Activated CD4-positive, alpha-beta memory T cell treated with anti-CD3 and anti-CD28 coated beads for 36 hours (primary cell): Measurements from ENCODE around the gene VWCE. TPM values are rescaled to one million over a fixed set of nuclear protein-coding genes. Genes with fewer than 3 reads are reported as not detected.

ENCODE experiments used
- CTCF ChIA-PET: fragments of 350-600 bp; sonication (Branson Sonifier 250); formaldehyde crosslinking; loops from one replicate; lab custom pipeline; 2021; ENCODE audit warnings: antibody characterized with exemption, inconsistent platforms; lab: Charles Lee
- POLR2A ChIA-PET: fragments of 350-600 bp; sonication (Branson Sonifier 250); formaldehyde crosslinking; loops from one replicate; lab custom pipeline; 2021; ENCODE audit warnings: antibody characterized with exemption; lab: Charles Lee
- DNase-seq: peaks from one replicate; pipeline ENCODE4 v3.0.0-alpha.2; 2020
- H3K27ac Mint-ChIP-seq: one replicate; pipeline ENCODE4 v1.8.0; 2021; ENCODE audit warnings: mixed read lengths
- H3K27me3 Mint-ChIP-seq: one replicate; pipeline ENCODE4 v1.8.0; 2021; ENCODE audit warnings: mixed read lengths
- H3K36me3 Mint-ChIP-seq: one replicate; pipeline ENCODE4 v1.8.0; 2021; ENCODE audit warnings: mixed read lengths
- H3K4me1 Mint-ChIP-seq: one replicate; pipeline ENCODE4 v1.8.0; 2021; ENCODE audit warnings: low read depth, mixed read lengths
- H3K4me3 Mint-ChIP-seq: one replicate; pipeline ENCODE4 v1.8.0; 2021; ENCODE audit warnings: mild to moderate bottlenecking, mixed read lengths
- H3K9me3 Mint-ChIP-seq: one replicate; pipeline ENCODE4 v1.8.0; 2021; ENCODE audit warnings: mixed read lengths
- intact Hi-C: fragments of 100-400 bp; cut with micrococcal nuclease; formaldehyde crosslinking; loops from one replicate; pipeline ENCODE4 v1.15.1; 2023
- total RNA-seq, 2 experiments: library from RNA; stranded (reverse); gene quantifications; one replicate each; pipeline ENCODE4 v1.2.3, GENCODE V29; 2021

The VWCE gene
- total RNA-seq, 2 experiments from 2014 or later, result 1.1 to 1.4 TPM

GRCh38 chr11:61298663-61299244 lies 3.6 kb upstream of the VWCE start:
- Mint-ChIP-seq H3K27ac (no peak overlapping the region), H3K36me3 (peaks cover 38% of the 10 kb centered on the region), H3K9me3 (no peaks in the 10 kb centered on the region), H3K27me3 (peaks cover 7% of the 10 kb centered on the region), H3K4me3 (no peak overlapping the region), H3K4me1 (peaks cover 27% of the 10 kb centered on the region)
- ChIA-PET POLR2A (no interaction called here), CTCF (interaction anchor here (1.1 to 1.9 kb wide), 3 partner anchors 14 to 87 kb away, joined by 3 to 5 read pairs (median 3); no protein-coding TSS in a partner anchor)
- intact Hi-C loops, result no loop called here
- no peak for DNase-seq

- H3K4me3 Mint-ChIP-seq, result no peak overlapping the region
- no peaks in the 10 kb centered on the region for H3K9me3 Mint-ChIP-seq
- peaks cover 32% of the 10 kb centered on the region for H3K4me1 Mint-ChIP-seq
- H3K27me3 Mint-ChIP-seq, result peaks cover 13% of the 10 kb centered on the region
- H3K36me3 Mint-ChIP-seq, result peaks cover 34% of the 10 kb centered on the region
- no peak overlapping the region for H3K27ac Mint-ChIP-seq
- DNase-seq, result no peak
- intact Hi-C loops, result no loop called here
- POLR2A ChIA-PET, result no interaction called here
- CTCF ChIA-PET, result no interaction called here
Measured at GRCh38 chr11:61297746-61298145, 2.6 kb upstream of the VWCE start.

GRCh38 chr11:61297341-61297740 lies 2.2 kb upstream of the VWCE start:
- Mint-ChIP-seq H3K27me3 (peaks cover 16% of the 10 kb centered on the region), H3K9me3 (no peaks in the 10 kb centered on the region), H3K4me1 (peaks cover 32% of the 10 kb centered on the region), H3K4me3 (no peak overlapping the region), H3K27ac (no peak overlapping the region), H3K36me3 (peaks cover 31% of the 10 kb centered on the region)
- ChIA-PET CTCF (interaction anchor here (1.6 kb wide), 1 partner anchor 89 kb away, joined by 3 read pairs; no protein-coding TSS in a partner anchor), POLR2A (no interaction called here)
- intact Hi-C loops, result no loop called here
- no peak for DNase-seq

GRCh38 chr11:61295596-61295926 lies 445 bp upstream of the VWCE start:
- Mint-ChIP-seq H3K36me3 (peaks cover 18% of the 10 kb centered on the region), H3K27me3 (peaks cover 19% of the 10 kb centered on the region), H3K4me1 (peaks cover 32% of the 10 kb centered on the region), H3K27ac (no peak overlapping the region), H3K9me3 (no peaks in the 10 kb centered on the region), H3K4me3 (no peak overlapping the region)
- CTCF ChIA-PET, result interaction anchor here (1.0 to 5.4 kb wide), 5 partner anchors 14 to 464 kb away, joined by 3 to 48 read pairs (median 10); no protein-coding TSS in a partner anchor
- no peak for DNase-seq
- POLR2A ChIA-PET, result no interaction called here
- intact Hi-C loops, result no loop called here

GRCh38 chr11:61293867-61294716 lies 1.0 kb downstream of the VWCE start:
- peak overlapping the region; percentile 72 for H3K4me3 Mint-ChIP-seq
- intact Hi-C loops, result loop anchor here (1.0 kb wide), 1 partner anchor 40 kb away; no protein-coding TSS in a partner anchor
- ChIA-PET CTCF (interaction anchor here (0.7 to 5.4 kb wide), 9 partner anchors 10 to 463 kb away, joined by 3 to 48 read pairs (median 6); no protein-coding TSS in a partner anchor), POLR2A (interaction anchor here (0.7 to 1.9 kb wide), 4 partner anchors 25 to 68 kb away, joined by 3 to 6 read pairs (median 4); partner anchors contain the start of genes CYB561A3 and TMEM138)
- DNase-seq, result peak; percentile 42
- peaks cover 15% of the 10 kb centered on the region for H3K36me3 Mint-ChIP-seq
- peak overlapping the region; percentile 18 for H3K27ac Mint-ChIP-seq
- H3K27me3 Mint-ChIP-seq, result peaks cover 19% of the 10 kb centered on the region
- no peaks in the 10 kb centered on the region for H3K9me3 Mint-ChIP-seq
- H3K4me1 Mint-ChIP-seq, result peaks cover 27% of the 10 kb centered on the region

GRCh38 chr11:61292356-61292755 lies 2.8 kb downstream of the VWCE start:
- Mint-ChIP-seq H3K4me3 (no peak overlapping the region), H3K36me3 (peaks cover 4% of the 10 kb centered on the region), H3K27me3 (peaks cover 19% of the 10 kb centered on the region), H3K4me1 (peaks cover 13% of the 10 kb centered on the region), H3K27ac (no peak overlapping the region), H3K9me3 (no peaks in the 10 kb centered on the region)
- no peak for DNase-seq
- intact Hi-C loops, result no loop called here
- ChIA-PET CTCF (interaction anchor here (5.4 kb wide), 1 partner anchor 37 kb away, joined by 48 read pairs; no protein-coding TSS in a partner anchor), POLR2A (no interaction called here)

GRCh38 chr11:61290905-61291690 lies 4.0 kb downstream of the VWCE start:
- ChIA-PET POLR2A (no interaction called here), CTCF (no interaction called here)
- peak; percentile 15 for DNase-seq
- intact Hi-C loops, result no loop called here
- Mint-ChIP-seq H3K27me3 (peaks cover 19% of the 10 kb centered on the region), H3K27ac (no peak overlapping the region), H3K9me3 (no peaks in the 10 kb centered on the region), H3K36me3 (no peaks in the 10 kb centered on the region), H3K4me1 (peaks cover 10% of the 10 kb centered on the region), H3K4me3 (no peak overlapping the region)

- Mint-ChIP-seq H3K4me3 (no peak overlapping the region), H3K4me1 (no peaks in the 10 kb centered on the region), H3K27me3 (peaks cover 4% of the 10 kb centered on the region), H3K27ac (no peak overlapping the region), H3K9me3 (no peaks in the 10 kb centered on the region), H3K36me3 (no peaks in the 10 kb centered on the region)
- intact Hi-C loops, result no loop called here
- ChIA-PET POLR2A (no interaction called here), CTCF (interaction anchor here (1.3 kb wide), 1 partner anchor 97 kb away, joined by 3 read pairs; no protein-coding TSS in a partner anchor)
- no peak for DNase-seq
Measured at GRCh38 chr11:61287338-61287977, 7.7 kb downstream of the VWCE start.

- no peak for DNase-seq
- CTCF ChIA-PET, result no interaction called here
- intact Hi-C loops, result no loop called here
- Mint-ChIP-seq H3K36me3 (no peaks in the 10 kb centered on the region), H3K9me3 (no peaks in the 10 kb centered on the region), H3K4me3 (no peak overlapping the region), H3K27ac (no peak overlapping the region), H3K27me3 (no peaks in the 10 kb centered on the region), H3K4me1 (no peaks in the 10 kb centered on the region)
- POLR2A ChIA-PET, result no interaction called here
Measured at GRCh38 chr11:61283613-61284012, 11.5 kb downstream of the VWCE start.

- no peak overlapping the region for H3K4me3 Mint-ChIP-seq
- no peaks in the 10 kb centered on the region for H3K27me3 Mint-ChIP-seq
- no peaks in the 10 kb centered on the region for H3K4me1 Mint-ChIP-seq
- peak; percentile 36 for DNase-seq
- H3K36me3 Mint-ChIP-seq, result no peaks in the 10 kb centered on the region
- POLR2A ChIA-PET, result no interaction called here
- intact Hi-C loops, result no loop called here
- CTCF ChIA-PET, result no interaction called here
- no peak overlapping the region for H3K27ac Mint-ChIP-seq
- H3K9me3 Mint-ChIP-seq, result no peaks in the 10 kb centered on the region
Measured at GRCh38 chr11:61281581-61282250, 13.4 kb downstream of the VWCE start.
